SHP77 (cell line): ENCODE measurements around the gene TRIM47.

Source experiments
- DNase-seq, 2 experiments: peaks; one replicate each; lab custom pipeline; 2025; lab: John Stamatoyannopoulos, UW

The TRIM47 gene

GRCh38 chr17:75908201-75908600 is 29.8 kb upstream of the TRIM47 start:
- no peak for DNase-seq

DNA sequence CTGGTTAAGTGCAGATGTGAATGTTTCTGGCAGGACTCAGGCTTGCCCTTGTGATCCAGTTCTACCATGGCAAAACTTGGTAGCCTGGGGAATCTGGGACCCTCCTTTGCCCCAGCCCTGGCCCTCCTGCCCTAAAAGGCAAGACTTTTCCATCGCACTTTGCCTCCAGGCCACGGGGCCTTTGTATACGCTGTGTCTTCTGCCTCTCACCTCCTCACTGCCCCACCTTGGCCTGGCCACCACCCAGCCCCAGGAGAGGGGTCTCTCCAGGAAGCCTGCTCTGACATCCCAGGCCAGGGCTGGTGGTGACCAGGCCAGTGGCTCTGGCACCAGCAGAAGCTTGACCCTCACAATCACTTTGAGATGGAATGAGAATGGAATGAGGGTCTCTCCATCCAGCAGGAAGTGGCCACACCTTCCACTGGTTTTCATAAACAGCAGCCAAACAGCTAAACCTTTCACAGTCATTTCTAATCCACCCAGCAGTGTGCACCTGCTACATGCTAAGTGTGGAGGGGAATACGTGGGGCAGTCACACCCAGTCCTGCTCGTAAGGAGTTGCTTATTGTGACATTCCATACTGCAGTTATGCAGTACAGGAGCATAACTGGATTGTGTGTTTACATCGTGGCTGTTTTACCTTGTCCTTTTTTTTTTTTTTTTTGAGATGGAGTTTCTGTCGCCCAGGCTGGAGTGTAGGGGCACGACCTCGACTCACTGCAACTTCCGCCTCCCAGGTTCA is 27.9 kb upstream of the TRIM47 start:
- no peak for DNase-seq

DNA sequence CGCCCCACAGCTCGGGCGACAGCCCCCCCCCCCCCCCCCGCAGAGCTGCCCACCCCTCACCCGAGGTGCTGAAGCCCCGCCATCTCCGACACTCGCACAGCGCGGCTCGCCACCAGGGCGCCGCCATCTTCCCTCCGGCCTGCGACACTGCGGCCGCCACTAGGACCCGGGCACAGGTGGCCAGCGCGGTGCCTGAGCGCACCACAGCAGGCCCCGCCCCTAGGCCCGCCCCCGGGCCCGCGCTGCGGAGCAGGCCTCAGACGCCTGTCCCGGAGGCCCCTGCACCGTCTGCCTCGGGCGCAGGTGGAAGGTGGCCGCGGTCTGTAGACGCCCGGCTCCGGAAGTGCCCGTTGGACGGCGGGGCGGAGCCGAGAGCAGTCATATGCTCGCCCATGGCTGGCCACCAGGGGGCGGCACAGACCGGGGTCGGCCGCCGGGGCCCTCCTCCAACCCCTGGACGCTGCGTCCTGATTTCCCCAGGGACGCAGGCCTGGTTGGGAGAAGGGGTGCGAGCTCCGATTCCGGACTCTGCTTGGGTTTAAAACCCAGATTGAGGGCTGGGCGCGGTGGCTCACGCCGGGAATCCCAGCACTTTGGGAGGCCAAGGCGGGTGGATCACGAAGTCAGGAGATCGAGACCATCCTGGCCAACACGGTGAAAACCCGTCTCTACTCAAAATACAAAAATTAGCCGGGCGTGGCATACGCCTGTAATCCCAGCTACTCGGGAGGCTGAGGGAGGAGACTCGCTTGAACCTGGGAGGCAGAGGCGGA is 26.6 kb upstream of the TRIM47 start, which contains the start of gene MRPL38:
MRPL38 (minus strand) TSS at position 136 of the 773 bp plus-strand sequence; CDS start at position 127, 9 bp downstream.
- DNase-seq: peak; percentile 97 to 98

- DNase-seq: no peak
Observed at GRCh38 chr17:75902406-75902805, 24.0 kb upstream of the TRIM47 start.

DNA sequence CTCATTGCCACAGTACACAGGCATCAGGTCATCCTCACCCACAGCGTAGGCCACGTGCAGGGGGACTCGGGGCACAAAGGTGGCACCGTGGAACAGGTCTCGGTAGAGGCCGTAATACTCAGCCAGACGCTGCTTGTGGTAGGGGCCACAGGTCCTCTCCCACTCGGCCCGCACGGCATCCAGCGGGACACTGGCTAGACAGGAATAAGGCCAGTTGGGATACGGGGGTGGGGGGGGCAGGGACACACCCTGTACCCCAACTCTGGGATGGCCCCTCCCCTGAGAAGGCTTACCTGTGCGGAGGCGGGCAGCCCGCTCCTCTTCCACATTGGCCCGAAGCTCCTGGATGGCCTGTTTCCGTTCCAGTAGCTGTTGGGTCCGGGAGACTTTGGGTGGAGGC is 23.3 kb upstream of the TRIM47 start:
- no peak for DNase-seq

DNA sequence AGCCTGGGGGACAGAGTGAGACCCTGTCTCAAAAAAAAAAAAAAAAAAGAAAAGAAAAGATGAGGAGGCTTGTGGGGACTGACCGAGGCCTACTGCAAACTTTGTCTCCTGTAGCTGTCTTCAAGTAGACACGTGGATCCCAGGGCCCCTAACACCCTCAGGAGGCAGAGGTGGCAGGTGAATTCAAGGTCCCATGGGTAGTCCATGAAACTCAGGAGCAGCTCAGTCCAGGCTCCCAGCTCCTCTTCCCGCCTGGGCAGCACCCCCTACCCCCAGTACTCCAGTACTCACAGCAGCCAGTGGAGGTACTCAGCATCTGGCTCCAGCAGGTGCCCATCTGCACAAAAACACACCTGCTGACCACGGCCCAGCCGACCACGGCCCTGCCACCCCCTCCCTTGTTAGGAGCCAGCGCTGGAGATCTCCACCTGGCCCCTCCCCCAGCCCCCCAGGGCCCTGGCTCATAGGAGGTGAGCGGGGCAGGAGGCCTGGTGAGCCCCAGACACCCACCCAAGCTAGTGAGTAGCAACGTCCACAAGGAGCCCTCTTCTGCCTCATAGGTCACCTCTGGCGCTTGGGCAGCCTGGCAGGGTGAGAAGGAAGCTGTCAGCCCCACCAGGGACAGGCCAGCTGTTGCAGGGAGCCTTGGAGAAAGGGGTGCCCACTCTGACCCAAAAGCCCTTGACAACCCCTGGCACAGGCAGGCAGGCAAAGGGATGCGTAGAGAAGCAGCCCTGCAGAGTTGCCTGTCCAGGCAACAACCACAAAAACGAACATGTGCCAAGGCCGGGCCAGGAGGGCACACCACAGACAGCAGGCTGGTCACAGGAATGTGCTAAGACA is 22.5 kb upstream of the TRIM47 start:
- no peak for DNase-seq

DNA sequence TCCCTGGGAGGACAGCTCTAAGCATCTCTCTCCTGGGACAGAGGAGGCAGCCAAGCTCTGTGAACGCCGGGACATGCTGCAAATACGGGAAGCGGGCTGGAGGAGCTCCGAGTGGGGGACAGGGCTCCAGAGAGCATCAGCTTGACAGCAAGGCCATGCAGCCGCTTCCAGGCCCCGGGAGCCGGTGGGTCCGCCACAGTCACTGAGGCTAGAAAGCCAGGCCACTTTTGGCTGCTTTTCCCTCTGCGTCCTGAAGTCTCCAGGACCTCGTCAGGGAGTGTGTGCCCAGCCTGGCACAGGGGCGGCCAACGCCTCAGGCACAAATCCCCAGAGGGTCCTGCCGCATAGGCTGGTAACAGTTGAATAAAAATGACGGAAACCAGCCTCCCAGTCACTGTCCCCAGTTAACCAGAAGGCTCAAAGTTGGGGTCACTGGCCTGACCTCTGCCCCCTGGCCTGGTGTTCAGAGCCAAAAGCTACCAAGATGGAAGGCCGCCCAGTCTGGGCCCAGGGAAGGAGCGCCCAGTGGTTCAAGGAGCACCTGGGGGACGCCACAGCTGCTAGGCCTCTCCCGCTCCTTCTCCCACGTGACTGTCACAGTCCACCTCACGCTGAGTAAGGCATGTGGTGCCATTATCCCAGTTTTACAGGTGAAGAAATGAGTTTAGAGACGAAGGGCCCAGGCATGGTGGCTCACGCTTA is 21.5 kb upstream of the TRIM47 start:
- DNase-seq: no peak

DNA sequence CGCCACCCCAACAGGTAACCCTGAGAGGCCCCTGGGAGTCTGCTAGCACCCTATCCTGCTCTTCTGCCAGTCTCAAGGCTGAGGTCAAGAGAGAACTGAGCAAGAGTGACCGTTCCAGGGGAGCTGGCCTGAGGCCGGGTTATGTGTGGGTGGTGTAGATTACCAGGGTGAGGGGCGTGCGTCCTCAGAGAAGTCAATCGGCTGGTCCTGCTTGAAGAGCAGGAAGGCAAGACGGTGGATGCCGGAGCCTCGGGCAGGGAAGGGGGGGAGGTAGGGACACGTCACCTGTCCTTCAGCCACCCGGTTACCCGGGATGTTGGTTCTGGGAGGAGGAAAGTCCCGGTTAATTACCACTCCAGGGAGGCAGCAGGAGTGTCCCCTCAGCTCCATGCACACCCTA is 21.0 kb upstream of the TRIM47 start:
- no peak for DNase-seq

DNA sequence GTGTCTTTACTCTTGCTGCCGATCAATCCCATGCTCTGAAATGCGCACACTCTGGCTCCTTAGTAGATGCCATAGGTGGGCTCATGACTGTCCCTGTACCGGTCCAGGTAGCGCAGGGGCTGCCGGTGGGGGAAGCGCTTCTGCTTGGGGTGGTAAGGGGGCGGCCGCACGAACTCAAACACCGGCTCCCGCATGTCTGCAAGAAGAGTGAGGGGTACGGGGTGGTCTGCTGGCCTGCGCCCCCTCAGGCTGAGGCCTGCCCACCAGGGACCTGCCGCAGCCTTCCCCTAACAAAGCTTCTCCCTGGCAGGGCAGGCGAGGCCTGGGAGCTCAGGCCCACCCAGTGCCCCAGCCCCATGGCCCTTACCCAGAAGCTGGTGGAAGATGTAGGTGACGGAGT is 20.4 kb upstream of the TRIM47 start:
- DNase-seq: no peak

DNA sequence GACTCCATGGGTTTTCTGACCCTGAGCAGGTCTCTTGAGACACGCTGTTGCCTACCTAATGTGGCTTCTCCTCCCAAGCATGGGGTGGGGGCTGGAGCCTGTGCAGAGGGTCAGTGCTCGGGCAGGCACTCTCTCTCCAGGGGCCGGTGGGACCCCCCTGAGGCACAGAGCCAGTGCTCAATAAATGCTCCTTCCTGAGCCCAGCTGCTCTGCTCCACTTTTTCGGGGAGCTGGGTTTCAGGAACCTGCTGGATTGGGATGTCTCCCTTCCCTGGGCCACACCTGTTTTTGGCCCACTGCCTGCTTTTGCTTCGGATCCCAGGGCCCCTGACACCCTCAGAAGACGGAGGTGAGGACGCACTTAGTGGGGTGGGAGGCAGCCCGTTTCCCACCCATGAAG is 19.7 kb upstream of the TRIM47 start:
- no peak for DNase-seq

- no peak for DNase-seq
Observed at GRCh38 chr17:75897160-75898019, 19.0 kb upstream of the TRIM47 start.

DNA sequence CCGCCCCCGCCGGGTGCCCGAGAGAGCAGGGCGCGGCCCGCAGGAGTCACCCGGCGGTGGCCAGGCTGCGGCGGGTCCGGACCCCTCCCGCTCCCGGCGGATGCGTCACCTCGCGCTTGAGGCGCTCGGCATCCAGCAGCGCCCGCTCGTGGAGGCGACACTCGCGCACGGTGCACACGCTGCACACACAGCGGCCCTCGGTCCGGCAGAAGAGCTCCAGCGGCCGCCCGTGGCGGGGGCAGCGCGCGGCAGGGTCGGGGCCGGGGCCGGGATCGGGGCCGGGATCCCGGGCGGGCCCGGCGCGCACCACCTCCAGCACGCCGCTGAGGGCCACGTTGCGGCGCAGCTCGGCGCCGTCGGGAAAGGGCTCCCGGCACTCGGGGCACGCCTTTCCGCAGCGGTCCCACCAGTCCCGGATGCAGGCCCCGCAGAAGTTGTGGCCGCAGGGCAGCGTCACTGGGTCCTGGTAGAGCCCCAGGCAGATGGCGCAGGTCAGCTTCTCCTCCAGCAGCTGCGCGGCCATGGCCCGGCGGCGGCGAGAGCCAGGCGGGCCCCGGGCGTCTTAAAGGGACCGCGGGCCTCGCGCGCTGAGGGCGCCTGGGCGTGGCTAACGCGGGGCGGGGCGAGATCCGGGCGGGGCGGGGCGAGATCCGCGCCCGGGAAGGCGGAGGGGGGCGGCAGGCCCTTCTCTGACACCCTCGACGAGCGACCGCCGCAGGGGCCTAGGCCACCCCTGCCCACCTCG is 18.2 kb upstream of the TRIM47 start, which contains the start of gene TRIM65:
TRIM65 (minus strand) TSS at position 537 of the 745 bp plus-strand sequence; CDS start at position 523, 14 bp downstream.
- peak; percentile 60 to 86 for DNase-seq

- peak; percentile 45 to 55 for DNase-seq
Observed at GRCh38 chr17:75895370-75896155, 17.2 kb upstream of the TRIM47 start.

DNA sequence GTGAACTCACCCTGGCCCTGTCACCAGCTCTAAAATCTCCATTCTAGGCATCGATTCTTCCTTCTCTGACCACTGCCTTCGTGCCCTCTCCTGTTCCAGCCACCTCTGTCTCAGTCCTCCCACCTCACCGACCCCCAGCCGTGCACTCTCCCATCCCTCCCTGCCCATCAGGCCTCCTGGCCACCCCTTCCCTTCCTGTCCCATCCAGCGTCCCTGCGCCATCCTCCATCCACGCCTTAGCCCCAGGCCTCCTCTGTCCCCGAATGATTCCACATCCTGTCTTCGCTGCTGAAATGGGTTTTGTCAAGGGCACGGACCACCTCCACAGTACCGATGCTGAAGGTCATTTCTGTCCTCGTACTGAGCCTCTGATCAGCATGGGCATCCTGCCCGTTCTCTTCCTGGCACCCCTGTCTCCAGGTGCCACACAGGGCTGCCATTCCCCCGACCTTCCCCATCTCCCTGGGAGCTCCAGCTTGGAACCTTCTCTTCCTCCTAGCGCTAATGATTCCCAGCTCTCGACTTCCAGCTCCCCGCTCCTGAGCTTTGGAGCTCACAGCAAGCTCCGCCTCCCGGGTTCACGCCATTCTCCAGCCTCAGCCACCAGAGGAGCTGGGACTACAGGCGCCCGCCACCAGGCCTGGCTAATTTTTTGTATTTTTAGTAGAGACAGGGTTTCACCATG is 15.8 kb upstream of the TRIM47 start:
- no peak for DNase-seq

- DNase-seq: no peak
Observed at GRCh38 chr17:75893305-75894048, 15.1 kb upstream of the TRIM47 start.

- no peak for DNase-seq
Observed at GRCh38 chr17:75892556-75893224, 14.3 kb upstream of the TRIM47 start.
